NCI-H2171 (cell line): Measurements from ENCODE around the gene SAMD4A.

Experiments used
- DNase-seq: peaks from one replicate; lab custom pipeline; 2025; lab: John Stamatoyannopoulos, UW

Gene SAMD4A

DNA sequence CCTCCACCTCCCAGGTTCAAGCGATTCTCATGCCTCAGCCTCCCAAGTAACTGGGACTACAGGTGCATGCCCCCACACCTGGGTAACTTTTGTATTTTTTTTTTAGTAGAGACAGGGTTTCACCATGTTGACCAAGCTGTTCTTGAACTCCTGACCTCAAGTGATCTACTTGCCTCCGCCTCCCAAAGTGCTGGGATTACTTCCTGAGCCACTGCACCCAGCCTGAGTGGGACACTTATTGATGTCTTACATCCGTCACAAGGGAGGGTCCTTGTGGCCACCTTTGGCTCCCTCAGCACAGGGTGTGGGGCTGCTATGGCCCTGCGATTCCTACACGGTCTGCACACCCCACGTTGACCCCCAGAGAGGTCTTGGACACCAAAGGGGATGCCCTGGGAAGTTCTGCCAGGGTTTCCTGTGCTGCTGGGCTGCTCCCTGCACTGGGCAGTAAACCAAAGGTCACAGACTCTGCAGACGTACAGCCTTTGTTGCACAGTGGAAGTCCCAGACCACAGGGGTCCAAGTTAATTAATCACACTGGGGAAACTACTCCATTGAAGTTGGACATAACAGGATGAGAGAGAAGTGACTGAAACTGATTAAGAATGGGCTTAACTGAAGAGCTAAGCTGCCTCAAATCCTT is 95.7 kb downstream of the SAMD4A start:
- no peak for DNase-seq

DNA sequence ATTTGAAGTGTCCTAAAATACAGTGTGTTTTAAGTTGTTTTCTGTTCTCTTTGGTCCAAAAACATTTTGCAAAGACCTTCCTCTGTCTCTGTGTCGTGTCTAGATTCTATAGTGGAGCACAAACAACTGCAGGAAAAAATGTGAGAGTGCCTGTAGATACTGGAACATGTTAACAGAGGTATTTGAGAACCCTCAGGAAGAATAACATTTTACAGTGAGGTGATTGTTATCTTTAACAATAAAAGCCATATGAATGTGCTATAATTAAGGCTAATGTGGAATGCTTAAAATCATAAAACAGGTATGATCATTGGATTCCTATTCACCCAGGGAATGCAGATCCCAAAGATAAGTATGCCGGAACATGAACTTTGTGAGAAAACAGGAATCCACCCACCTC is 98.0 kb downstream of the SAMD4A start:
- no peak for DNase-seq

DNA sequence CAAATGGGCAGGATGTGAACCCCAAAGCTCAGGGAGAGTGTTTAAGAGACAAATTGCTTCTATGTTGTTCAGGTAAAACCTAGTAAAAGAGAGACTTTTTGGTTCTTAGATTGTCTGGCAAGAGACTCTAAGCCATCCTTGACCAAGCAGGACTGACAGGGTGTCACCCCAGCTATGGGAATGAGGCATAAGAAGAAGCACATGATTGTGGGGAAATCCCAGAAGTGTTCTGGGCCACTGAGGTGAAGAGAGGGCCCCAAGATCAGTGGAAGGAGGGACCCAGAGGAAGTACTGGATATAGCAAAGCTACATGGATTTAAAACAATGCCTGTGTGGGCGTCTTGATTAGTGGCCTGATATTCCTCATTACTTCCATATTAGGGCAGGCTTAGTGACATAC is 99.0 kb downstream of the SAMD4A start:
- no peak for DNase-seq

DNA sequence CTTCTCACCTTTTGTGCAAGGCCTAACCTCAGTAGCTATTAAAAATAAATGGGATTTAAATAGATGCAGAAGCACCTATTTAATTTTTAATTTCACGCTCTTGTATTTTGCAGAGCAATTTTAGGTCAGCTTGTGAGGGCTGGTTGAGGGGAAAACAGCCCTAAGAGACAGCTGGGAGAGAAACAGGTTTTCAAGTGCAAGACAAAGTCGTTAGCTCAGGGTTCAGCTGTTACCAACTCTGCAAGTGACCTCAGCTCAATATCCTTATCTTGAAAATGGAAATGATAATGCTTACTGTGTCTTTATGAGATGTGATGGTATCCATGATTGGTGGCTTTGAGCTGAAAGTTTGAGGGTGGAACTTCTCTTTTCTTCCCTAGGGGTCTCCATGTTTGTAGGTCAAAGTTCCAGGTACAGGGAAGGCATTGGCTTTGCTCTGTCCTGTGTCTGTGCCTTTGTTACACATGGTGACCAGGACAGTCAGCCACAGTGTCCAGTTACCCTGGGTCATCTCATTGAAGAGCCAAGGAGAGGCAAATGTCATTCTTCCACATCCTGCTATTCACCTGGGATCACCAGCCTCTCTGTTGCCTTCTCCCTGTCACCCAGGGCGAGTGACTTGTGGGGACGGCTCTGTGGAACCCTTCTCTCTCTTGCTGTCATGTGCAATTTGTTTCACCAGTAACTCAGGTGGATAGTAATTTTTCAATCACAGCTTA is 100.3 kb downstream of the SAMD4A start:
- no peak for DNase-seq

DNA sequence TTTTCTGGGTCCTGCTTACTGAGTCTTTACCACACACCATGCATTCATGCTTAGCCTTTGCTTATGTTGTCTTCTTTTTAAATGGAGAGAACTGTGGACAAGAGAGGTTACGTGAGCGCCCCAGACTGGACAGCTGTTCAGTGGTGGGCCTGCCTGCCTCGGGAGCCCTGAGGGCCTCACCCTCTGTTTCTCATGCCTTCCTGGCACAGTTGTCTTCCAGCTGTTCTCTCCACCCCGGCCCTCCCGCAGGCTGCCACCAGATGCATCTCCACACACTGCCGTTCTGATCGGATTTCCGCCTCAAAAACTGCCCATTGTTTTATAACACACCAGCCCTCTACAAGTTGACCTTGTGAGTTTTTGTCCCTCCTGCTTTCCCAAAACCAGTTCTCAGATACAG is 100.8 kb downstream of the SAMD4A start:
- no peak for DNase-seq

DNA sequence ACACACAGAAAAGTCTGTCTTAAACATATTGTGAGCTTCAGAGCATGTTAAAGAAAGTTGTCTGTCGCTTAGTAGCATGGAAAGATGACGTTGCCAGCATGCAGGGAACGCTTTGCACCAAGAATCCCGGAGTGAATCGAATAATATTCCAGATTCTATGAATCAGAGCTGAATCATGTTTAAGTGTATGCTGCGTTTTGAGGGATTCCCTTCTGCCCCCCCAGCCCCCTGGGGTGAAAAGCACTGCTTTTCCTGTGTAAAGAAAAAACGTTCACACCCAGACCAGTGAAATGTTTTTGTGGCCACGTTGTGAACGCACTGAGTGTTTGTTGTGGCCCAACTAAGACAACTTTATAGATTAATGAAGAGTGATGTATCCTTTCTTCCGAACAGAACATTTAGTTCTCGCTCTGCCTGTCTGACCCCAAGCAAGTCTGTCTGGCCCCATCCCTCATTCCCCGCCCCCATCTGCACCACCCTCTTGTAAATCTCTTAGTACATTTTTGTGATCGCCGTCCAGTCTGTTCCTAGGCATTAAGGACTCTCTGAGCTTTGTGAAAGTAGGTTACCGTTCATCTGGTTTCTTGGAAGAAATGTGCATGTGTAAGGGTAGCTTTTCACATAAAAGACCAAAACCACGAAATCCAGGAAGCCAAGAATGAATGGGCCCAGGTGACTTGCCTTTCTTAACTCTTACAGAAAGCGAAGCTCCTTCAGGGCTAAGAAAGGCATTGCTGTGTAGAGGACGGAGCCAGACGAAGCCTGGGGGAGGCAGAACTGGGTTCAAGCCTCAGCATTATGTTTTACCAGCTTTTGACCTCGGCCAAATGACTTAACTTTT is 103.0 kb downstream of the SAMD4A start:
- DNase-seq, result no peak

DNA sequence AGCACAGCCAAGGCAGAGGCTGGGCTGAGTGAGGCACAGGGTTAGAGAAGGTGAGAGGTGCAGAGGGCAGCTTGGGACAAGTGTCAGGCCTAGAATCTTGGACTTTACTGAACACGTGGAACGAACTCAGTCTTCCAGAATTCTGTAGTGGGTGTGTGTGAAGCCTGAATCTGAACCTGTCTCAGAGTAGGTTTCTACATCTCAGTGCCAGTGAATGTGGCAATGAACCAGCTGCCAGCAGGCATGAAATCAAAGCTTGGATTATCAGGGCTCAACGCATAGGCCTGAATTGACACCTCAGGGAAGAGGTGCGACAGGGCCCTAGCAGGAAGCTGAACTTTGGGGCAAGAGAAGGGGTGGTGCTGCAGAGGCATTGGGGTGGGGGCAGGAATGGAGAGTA is 104.6 kb downstream of the SAMD4A start:
- DNase-seq, result no peak

DNA sequence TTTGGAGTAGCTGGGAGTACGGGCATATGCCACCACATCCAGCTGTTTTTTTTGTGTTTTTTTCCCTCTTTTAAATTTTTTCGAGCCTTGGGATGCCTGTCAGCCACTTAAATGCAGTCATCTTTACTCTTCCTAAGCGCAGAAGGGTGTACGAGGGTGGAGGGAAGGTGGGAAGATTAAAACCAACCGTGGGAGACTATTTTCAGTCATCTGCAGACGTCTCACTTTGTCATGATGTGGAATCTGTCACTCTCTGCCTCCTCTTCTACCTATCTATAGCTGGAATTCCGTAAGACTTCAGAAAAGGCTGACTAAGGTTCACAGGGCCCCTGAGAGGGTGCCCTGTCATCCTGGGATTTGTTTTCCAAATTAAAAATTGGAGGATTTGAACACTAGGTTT is 105.3 kb downstream of the SAMD4A start:
- DNase-seq, result no peak

DNA sequence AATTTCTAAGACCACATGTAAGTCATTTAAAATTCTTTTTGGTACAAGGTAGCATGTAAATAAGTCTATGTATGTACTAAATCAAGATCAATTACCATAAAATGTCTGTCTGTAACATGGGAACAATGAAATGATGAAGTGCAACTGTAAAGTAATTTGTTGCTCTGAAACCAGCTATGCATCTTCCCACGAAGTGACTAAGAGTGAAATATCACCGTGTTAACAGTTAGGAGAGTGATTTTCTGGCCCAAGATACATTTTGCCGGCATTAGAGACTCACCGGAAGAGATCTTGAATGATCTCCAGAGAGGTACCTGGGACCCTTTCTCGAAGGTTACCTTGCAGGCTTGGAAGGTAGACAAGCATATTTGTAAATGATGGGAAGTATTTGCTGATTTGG is 105.8 kb downstream of the SAMD4A start:
- no peak for DNase-seq

DNA sequence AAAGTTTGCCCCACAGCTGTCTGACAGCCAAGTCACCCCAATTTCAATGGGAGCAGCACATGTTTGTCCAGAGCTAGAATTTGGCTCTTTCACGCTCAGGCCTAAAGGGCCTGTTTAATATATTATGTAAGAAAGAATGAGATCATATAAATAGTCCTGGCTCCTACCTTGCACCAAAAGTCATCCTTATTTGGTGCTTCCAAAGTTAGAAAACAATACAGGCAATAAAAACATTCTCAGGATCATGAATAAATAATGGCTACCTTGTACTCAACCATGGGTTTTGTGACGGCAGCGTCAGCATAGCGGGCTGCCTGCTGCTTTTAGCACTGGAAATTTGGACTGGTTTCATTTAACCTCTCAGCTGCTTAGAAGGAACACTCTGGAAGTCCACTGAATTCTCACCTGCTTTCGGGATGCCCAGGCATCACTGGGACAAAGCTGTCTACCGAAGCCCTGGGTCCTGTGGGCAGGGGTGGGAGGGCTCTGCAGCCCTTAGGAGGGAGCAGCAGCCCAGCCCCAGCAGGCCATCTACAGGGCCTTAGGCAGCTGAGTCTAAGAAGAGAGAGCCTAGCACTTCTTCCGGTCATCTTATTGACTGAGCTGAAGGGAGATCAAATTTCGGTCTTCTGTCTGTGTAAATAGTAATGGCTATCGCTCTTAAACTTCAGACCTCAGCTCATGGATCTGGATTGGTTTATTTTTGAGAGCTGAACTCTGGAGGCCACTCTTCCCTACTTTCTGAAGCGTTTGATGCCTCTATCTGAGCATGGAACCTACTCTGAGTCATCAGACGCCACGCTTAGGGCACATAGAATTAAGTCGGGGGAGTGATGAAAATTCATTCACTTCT is 106.5 kb downstream of the SAMD4A start:
- DNase-seq, result no peak

DNA sequence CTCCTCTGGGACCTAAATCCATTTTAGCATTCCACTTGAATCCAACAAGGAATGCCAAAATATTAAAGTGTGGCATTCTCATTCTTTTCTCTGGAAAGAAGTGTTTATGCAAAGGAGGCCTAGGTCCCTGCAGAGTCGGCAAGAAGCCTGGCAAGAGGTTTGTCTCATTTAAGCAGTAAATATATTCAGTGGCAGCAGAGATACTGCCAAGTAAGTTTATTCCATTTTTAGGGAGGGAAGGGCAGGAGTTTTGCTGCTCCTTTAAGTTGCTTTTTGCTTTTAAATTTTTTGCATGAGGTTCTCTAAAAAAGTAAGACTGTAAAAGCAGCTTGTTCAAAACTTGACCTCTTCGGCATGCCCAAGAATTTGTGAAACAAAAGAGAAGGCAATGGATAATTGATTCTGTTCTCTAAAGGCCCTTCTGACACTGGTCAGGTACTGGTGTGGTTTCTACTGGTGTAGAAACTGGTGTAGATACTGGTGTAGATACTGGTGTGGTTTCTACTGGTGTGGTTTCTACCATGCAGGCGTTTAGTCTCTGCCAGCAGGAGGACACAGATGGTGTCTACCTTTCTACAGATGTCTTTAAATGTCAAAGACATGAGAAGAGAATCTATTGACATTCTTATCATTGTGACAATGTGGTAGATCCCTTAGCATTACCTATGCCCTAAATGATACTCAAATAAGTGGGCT is 107.3 kb downstream of the SAMD4A start:
- DNase-seq, result no peak

DNA sequence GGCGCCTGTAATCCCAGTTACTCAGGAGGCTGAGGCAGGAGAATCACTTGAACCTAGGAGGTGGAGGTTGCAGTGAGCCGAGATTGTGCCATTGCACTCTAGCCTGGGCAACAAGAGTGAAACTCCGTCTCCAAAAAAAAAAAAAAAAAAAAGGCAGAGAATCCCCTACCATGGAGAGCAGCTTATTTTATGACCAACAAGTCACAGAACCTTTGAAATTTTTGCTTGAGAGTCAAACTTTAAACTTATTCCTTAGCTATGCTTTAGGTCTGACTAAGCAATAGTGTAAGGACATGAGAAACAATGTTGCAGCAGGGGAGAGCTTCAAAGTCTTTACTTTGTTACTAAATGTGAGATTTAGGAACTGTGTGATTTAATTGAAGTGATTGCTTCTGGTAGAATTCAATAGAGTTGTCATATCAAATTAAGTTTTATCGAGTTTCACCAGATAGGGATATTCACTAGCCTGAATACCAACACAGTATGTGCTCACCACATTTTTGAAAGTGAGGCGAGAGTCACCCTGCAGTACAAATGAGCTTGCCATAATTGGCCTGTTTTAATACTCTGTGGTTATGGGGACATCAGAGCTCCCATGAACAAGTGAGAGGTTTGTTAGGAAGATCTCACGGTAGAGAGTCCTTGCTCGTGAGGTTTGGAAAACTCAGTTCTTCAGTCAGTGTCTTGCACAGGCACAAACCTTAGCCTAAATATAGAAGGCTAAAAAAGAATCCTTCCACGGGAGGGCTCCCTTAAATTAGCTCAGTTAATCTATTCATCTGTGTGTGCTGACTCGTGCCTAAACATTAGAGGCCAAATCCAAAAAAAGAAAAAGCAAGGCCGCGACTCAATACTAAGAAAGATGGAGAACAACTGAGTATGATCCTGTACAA is 108.6 kb downstream of the SAMD4A start:
- no peak for DNase-seq

DNA sequence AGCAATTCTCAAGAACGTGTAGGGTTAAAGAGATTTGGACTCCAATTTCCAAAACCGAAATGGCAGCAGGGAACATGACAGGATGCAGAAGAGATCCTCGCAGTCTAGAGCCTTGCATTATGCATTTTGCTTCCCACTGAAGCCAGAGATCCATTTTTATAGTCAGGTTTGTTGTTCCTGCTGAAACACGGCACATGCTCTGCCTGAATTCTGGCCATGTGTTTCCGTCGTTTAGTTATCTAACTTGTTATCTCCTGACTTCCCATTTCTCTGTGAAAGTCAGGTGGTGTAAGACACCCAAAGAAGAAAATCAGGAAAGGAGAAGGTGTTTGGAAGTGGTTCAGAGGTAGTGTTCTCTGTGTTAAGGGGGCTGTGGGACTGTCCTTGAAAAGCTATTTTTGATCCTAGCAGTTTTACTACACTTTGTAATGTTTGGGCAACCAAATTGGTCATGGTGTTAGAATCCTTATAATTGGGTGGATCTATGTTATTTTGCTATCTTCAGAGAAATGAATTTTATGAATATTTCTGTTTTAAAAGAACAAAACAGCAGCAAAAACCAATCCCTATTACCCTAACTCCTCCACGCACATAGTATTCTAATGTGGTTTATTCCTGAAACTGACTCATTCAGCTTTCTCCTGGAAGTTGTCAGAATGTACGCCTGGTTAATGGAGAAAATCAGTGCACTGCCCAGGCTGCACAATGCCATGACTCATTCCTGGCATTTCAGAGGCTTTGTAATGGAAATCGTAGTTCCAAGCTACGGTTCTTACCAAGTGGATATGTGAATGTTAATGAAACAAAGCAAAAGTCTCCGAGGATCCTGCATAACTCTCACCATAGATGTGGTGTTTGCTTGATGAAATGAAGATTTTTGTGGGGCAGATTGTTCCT is 110.1 kb downstream of the SAMD4A start:
- no peak for DNase-seq

DNA sequence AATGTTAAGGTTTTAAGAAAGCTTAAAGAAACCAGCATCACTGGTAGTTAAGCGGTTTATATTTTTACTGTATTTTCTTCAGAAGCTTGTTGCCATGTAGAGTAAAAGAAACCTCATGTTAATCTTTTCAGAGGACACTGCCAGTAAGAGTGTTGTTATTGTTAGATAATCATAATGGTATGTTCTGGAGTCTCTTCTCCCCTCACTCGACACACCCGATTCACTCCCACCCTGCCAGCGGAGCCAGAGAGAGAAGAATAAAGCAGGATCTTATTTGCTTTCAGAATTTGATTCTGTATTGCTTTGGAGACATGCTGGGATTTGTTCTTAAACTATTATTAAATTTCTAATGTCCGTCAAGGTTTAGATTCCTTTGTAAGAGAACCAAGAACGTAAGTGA is 113.7 kb downstream of the SAMD4A start:
- no peak for DNase-seq

DNA sequence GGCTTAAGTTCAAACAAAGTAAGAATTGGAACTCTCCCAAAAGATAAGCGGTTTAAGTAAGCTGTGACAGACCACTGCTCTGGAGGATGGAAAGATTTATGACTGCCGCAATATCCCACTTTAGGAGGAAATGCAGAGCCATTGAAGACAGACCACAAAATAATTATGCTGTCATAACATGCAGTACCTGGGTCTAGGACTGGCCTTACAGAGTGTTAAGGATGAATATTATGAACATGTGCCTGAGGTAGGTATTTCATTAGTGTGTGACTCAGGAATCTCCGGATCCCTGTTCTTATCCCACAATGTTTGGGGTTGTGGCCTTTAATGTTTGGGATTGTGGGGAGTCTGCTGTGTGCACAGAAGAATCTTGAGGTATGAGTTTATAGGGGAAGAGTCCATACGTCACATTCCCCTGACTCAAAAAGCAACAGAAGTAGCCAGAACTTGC is 114.9 kb downstream of the SAMD4A start:
- no peak for DNase-seq

DNA sequence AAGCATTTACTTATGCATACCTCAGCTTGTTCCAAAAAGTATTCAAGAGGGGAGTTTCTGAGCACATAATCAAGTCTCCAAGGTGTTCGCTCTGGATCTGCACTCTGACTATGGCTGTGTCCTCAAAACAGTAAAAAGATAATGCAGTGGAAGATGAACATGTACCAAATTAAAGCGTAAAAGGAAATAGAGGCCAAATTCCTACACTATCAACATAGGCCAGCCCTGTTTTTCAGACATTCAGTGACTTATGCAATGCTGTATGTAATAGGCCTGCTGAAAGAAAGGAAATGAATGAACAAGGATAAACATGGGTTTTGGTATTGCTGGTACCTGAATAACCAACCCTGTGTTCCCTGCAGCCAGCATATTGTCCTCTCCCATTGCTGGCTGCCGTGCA is 115.7 kb downstream of the SAMD4A start:
- no peak for DNase-seq

DNA sequence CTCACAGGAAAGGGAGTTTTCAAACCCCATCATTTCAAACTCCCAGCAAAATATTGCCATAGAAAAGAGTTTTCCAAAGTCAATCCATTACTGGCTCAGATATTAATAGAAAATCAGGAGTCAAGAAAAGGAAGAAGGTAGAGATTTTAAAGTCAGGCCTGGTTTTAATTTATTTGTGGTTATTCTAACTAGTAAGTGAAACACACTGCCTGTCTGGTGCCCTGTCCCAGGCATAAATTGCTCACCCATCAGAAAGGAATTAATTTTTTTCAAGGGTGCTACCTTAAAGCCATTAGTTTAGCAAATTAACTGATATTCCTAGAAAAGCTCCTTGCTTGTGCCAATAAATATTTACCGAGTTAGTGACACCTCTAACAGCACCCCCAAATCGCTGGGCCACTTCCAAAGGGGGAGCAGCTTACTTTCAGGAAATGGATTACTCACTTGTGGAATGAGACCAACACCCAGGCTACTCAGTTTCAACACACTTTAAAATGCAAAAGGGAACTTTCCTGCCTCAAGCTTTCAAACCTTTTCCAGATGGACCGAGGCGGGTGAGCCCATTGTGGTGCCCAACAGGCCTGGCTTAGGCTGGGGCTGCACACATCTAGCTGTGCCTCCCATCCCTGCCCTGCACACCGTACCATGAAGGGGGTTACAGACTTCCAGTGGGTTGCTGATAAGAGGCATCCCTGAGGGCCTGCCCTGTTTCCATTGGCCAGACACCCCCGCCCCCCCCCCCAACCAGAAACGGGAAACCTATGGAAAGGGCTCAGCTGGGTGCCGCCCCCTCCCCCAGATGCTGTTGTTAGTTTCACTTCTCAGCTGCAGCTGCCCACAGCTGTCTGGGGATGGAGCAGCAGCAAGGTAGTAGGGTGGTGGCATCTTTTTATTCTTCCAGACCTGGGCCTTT is 117.2 kb downstream of the SAMD4A start:
- DNase-seq, result no peak

DNA sequence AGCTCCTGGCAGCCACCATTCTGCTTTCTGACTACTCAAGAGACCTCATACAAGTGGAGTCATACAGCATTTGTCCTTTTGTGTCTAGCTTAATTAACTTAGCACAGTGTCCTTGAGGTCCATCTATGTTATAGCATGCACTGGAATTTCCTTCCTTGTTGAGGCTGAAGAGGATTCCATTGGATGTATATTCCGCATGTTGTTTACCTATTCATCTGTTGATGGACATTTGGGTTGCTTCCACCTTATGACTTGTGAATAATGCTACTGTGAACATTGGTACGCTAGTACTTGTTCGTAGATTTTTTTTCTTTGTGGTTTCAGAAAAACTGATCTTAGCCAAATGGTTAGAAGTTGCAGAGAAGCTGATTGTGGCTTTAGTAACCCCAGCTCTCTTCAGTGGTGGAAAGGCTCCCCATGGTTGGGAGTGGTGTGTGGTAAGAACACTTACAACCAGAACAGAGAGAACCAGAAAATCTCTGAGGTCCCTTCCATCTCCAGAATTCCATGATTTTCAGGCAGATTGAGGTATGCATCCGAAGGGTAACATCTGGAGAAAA is 118.4 kb downstream of the SAMD4A start:
- DNase-seq, result no peak
